ENCODE results near the gene UBE2J2. TPM values are rescaled to one million over a fixed set of nuclear protein-coding genes. Genes with fewer than 3 reads are reported as not detected.
A peak's percentile ranks its signal among the peaks of the same experiment; 100 is the strongest.
"Not testable (repeated sequence)": the region's sequence is repeated elsewhere in the genome, so short reads cannot be mapped to it uniquely, and the experiment has no call there.

Gene UBE2J2
- polyA plus RNA-seq, 1 of the 3 experiments (the other 2 are of a cell fraction) = 47.5 TPM

- no peak for TF ChIP-seq EZH2phosphoT487 (IDR thresholded peaks at IDR 0.05; ENCODE audit: borderline replicate concordance, low read depth)
- no peak for TF ChIP-seq NFIC (IDR thresholded peaks at IDR 0.05; ENCODE audit: borderline replicate concordance)
- Histone ChIP-seq H3K4me2 (no peak overlapping the region), H2AFZ (ENCODE audit: low read depth) (no peak overlapping the region), H3K9me2 (no peaks in the 10 kb centered on the region), H3K9ac (no peak overlapping the region), H3K36me3 (replicated peaks in 1 of 2; ENCODE audit: control insufficient read depth in 1 of 2, insufficient read depth in 2 of 2, low read length in 1 of 2) (peaks cover 0 to 37% of the 10 kb centered on the region in 2 experiments), H3K27ac (ENCODE audit: low read depth in 2 of 2, low read length in 1 of 2) (no peak overlapping the region), H3K79me2 (ENCODE audit: insufficient read depth) (no peaks in the 10 kb centered on the region), H4K20me1 (ENCODE audit: insufficient read depth) (0 out of 2 replicates have a peak, but pooled peaks cover 3% of the 10 kb centered on the region), H3K9me3 (no peaks in the 10 kb centered on the region), H3K4me3 (ENCODE audit: low read depth in 2 of 2, low read length in 1 of 2) (no peak overlapping the region), H3K4me1 (ENCODE audit: control insufficient read depth in 1 of 2, insufficient read depth in 2 of 2, low read depth in 1 of 2, low read length in 1 of 2) (no peaks in the 10 kb centered on the region; a peak in 1 of 4 replicates), H3K27me3 (ENCODE audit: insufficient read depth) (no peaks in the 10 kb centered on the region), H3F3A (replicated peaks; ENCODE audit: insufficient read depth) (no peaks in the 10 kb centered on the region)
- DNase-seq = no peak
- ChIA-PET POLR2A (no interaction called here), CTCF (interaction anchor here (1.4 kb wide), 1 partner anchor 131 kb away, joined by 6 read pairs; no protein-coding TSS in a partner anchor)
- WGBS (ENCODE audit: low lambda C conversion rate) = 97% methylated on average over 8 of the region's 12 CpGs
These were observed 20.3 kb downstream of the UBE2J2 start for GRCh38 chr1:1253314-1253713.

- no peaks in the 10 kb centered on the region for H4K20me1 ChIP-seq (ENCODE audit: insufficient read depth)
- TF ChIP-seq CTCF (IDR thresholded peaks at IDR 0.05) (no peak), SMC3 (IDR thresholded peaks at IDR 0.05; ENCODE audit: low read depth, low read length) (no peak), NFIC (IDR thresholded peaks at IDR 0.05; ENCODE audit: borderline replicate concordance) (no peak), MAX (IDR thresholded peaks at IDR 0.05; ENCODE audit: low read depth) (0 out of 2 replicates have a peak, but pooled peaks have one; percentile 37)
- 89% methylated on average over 11 of the region's 16 CpGs for WGBS (ENCODE audit: low lambda C conversion rate)
- H3K9me2 ChIP-seq = no peaks in the 10 kb centered on the region
- H3K36me3 ChIP-seq (replicated peaks in 1 of 2; ENCODE audit: control insufficient read depth in 1 of 2, insufficient read depth in 2 of 2, low read length in 1 of 2) = peaks cover 0 to 27% of the 10 kb centered on the region in 2 experiments
- ChIA-PET POLR2A (interaction anchor here (0.6 to 1.4 kb wide), 2 partner anchors 12 to 62 kb away, joined by 3 read pairs; no protein-coding TSS in a partner anchor), CTCF (interaction anchor here (0.6 to 3.3 kb wide), 13 partner anchors 10 to 249 kb away, joined by 3 to 61 read pairs (median 4); no protein-coding TSS in a partner anchor)
- H3K4me3 ChIP-seq (ENCODE audit: low read depth in 2 of 2, low read length in 1 of 2) = no peak overlapping the region
- peak overlapping the region in 1 of 2 experiments; percentile 6; a peak in 1 of 4 replicates for H3K27ac ChIP-seq (ENCODE audit: low read depth in 2 of 2, low read length in 1 of 2)
- no peaks in the 10 kb centered on the region for H3K27me3 ChIP-seq (ENCODE audit: insufficient read depth)
- no peaks in the 10 kb centered on the region for H3K9me3 ChIP-seq
- no peak overlapping the region for H2AFZ ChIP-seq (ENCODE audit: low read depth)
- no peaks in the 10 kb centered on the region for H3K79me2 ChIP-seq (ENCODE audit: insufficient read depth)
- H3K4me1 ChIP-seq (ENCODE audit: control insufficient read depth in 1 of 2, insufficient read depth in 2 of 2, low read depth in 1 of 2, low read length in 1 of 2) = no peaks in the 10 kb centered on the region; a peak in 1 of 4 replicates
- H3K9ac ChIP-seq = no peak overlapping the region
- DNase-seq = no peak
- H3F3A ChIP-seq (replicated peaks; ENCODE audit: insufficient read depth) = no peaks in the 10 kb centered on the region
- no peak overlapping the region for H3K4me2 ChIP-seq
These were observed 22.8 kb downstream of the UBE2J2 start for GRCh38 chr1:1250786-1251284.

- H3K4me1 ChIP-seq (ENCODE audit: control insufficient read depth in 1 of 2, insufficient read depth in 2 of 2, low read depth in 1 of 2, low read length in 1 of 2); H3F3A ChIP-seq (replicated peaks; ENCODE audit: insufficient read depth); H3K9me2 ChIP-seq; H3K79me2 ChIP-seq (ENCODE audit: insufficient read depth); POLR2A ChIA-PET; H2AFZ ChIP-seq (ENCODE audit: low read depth); H3K27ac ChIP-seq (ENCODE audit: low read depth in 2 of 2, low read length in 1 of 2); DNase-seq; H3K27me3 ChIP-seq (ENCODE audit: insufficient read depth); H3K9ac ChIP-seq; H3K4me2 ChIP-seq; H3K36me3 ChIP-seq (replicated peaks in 1 of 2; ENCODE audit: control insufficient read depth in 1 of 2, insufficient read depth in 2 of 2, low read length in 1 of 2); H3K4me3 ChIP-seq (ENCODE audit: low read depth in 2 of 2, low read length in 1 of 2); H4K20me1 ChIP-seq (ENCODE audit: insufficient read depth); H3K9me3 ChIP-seq: not testable (repeated sequence)
- 84% methylated on average over 5 of the region's 21 CpGs for WGBS (ENCODE audit: low lambda C conversion rate)
- CTCF ChIA-PET = interaction anchor here (1.4 to 3.3 kb wide), 2 partner anchors 36 to 126 kb away, joined by 3 to 19 read pairs; no protein-coding TSS in a partner anchor
These were observed 25.4 kb downstream of the UBE2J2 start for GRCh38 chr1:1248009-1248913.

Measured in SK-N-SH (cell line).